ENCODE results near the gene PAQR6. TPM values are rescaled to one million over a fixed set of nuclear protein-coding genes. Genes with fewer than 3 reads are reported as not detected.

Gene PAQR6
- total RNA-seq, 1 experiment from 2014 or later = 7.2 TPM

DNA sequence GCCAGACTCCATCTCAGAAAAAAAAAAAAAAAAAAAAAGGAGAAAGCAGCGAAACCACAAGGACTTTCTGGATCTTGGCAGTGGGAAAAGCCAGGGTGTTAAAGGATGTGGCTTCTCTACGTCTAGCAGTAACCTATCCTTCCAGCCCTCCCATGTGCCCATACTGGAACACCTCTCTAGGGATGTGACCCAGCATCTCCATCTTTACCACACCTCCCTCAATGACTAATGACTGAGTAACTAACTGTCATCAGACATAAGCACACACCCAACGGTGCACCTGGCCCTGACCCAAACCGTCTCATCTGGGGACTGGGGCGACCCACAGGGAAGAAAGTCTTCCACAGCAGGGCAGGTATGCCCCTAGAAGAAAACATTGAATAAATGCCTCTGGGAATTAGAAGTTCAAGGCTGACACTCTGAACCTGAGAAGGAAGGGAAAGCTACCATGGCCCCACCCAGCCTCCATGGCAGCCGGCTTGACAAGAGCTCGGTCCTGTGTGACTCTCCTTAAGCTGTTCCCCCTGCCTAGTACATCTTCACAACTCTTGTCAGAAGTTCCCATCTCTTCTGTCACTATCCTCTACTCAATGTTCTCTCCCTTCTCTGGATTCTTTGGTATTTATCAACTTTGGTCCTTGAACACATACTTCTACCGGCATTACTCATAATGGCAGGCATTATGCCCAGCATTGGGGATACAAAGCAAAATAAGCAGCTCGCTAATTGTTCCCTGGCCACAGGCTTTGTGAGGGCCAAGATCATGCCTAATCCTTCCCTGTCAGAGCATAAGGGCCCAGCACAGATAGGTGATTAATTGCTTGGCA, 14.8 kb upstream of the PAQR6 start:
- no peak for TF ChIP-seq EZH2 (IDR thresholded peaks at IDR 0.05; ENCODE audit: low read length, unreplicated experiment)
- TF ChIP-seq, protein P1, sequence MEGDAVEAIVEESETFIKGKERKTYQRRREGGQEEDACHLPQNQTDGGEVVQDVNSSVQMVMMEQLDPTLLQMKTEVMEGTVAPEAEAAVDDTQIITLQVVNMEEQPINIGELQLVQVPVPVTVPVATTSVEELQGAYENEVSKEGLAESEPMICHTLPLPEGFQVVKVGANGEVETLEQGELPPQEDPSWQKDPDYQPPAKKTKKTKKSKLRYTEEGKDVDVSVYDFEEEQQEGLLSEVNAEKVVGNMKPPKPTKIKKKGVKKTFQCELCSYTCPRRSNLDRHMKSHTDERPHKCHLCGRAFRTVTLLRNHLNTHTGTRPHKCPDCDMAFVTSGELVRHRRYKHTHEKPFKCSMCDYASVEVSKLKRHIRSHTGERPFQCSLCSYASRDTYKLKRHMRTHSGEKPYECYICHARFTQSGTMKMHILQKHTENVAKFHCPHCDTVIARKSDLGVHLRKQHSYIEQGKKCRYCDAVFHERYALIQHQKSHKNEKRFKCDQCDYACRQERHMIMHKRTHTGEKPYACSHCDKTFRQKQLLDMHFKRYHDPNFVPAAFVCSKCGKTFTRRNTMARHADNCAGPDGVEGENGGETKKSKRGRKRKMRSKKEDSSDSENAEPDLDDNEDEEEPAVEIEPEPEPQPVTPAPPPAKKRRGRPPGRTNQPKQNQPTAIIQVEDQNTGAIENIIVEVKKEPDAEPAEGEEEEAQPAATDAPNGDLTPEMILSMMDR (conservative IDR thresholded peaks at IDR 0.05; ENCODE audit: low read depth, low read length) = no peak
- no peak for TF ChIP-seq EZH2phosphoT487 (IDR thresholded peaks at IDR 0.05; ENCODE audit: borderline replicate concordance, low read length)
- H3F3A ChIP-seq (ENCODE audit: low read length, unreplicated experiment) = peaks cover 12% of the 10 kb centered on the region
- ATAC-seq (peak; percentile 85), DNase-seq (peak; percentile 98)
- peak overlapping the region; percentile 16; the same call in 1 of the 2 replicates for H3K4me3 ChIP-seq (ENCODE audit: low read length)
- H2AFZ ChIP-seq (ENCODE audit: low read length) = no peak overlapping the region
- CTCF ChIA-PET = no interaction called here
- H3K9ac ChIP-seq (ENCODE audit: low read length) = peak overlapping the region; percentile 39
- no peaks in the 10 kb centered on the region for H3K9me2 ChIP-seq (replicated peaks; ENCODE audit: low read length)
- no TSS peak for BruUV-seq (replicated peaks)
- H3K36me3 ChIP-seq (ENCODE audit: low read depth, low read length) = peaks cover 77% of the 10 kb centered on the region
- H3K27ac ChIP-seq (ENCODE audit: low read length) = peak overlapping the region; percentile 91
- 0 out of 2 replicates have a peak, but pooled peaks cover 4% of the 10 kb centered on the region for H4K20me1 ChIP-seq (ENCODE audit: low read length)
- peak overlapping the region; percentile 74 for H3K4me2 ChIP-seq (ENCODE audit: low read length)
- POLR2A ChIA-PET (ENCODE audit: unreplicated experiment) = interaction anchor here (1.0 kb wide), 1 partner anchor 20 kb away, joined by 3 read pairs; the partner anchor contains the start of gene SMG5
- peaks cover 3% of the 10 kb centered on the region; the same call in 1 of the 2 replicates for H3K79me2 ChIP-seq (ENCODE audit: low read length)
- peaks cover 25% of the 10 kb centered on the region for H3K4me1 ChIP-seq (ENCODE audit: insufficient read depth, low read length)
- intact Hi-C loops (cut with micrococcal nuclease) = loop anchor here (1.0 kb wide), 1 partner anchor 20 kb away; the partner anchor contains the start of gene SMG5
- H3K27me3 ChIP-seq (ENCODE audit: low read length) = no peaks in the 10 kb centered on the region
- H3K9me3 ChIP-seq (ENCODE audit: low read length) = no peaks in the 10 kb centered on the region

DNA sequence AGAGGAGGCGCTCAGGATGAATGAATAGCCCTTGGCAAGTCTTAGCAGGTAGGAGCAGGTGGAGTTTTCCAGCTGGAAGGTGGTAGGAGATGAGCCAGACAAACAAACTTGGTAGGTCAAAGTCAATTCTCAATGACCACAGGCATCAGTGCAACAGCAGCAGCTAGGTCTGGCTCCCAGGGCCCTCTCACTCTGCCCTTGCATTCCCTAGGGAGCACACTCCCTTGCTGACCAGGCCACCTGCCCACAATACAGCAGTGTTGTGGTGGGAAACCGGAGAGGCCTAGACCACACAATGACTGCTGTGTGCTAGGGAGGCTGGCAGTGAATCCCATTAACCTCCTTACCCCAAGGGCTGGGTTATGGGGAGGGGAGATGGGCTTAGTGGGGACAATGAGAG, 13.0 kb upstream of the PAQR6 start:
- no peak for DNase-seq
- Histone ChIP-seq H3K27me3 (ENCODE audit: low read length) (no peaks in the 10 kb centered on the region), H3K27ac (ENCODE audit: low read length) (no peak overlapping the region), H3K4me2 (ENCODE audit: low read length) (no peak overlapping the region), H3K4me1 (ENCODE audit: insufficient read depth, low read length) (peaks cover 25% of the 10 kb centered on the region), H3K79me2 (ENCODE audit: low read length) (peaks cover 3% of the 10 kb centered on the region; the same call in 1 of the 2 replicates), H3K9ac (ENCODE audit: low read length) (no peak overlapping the region), H3K9me2 (replicated peaks; ENCODE audit: low read length) (no peaks in the 10 kb centered on the region), H2AFZ (ENCODE audit: low read length) (no peak overlapping the region), H3K9me3 (ENCODE audit: low read length) (no peaks in the 10 kb centered on the region), H3K4me3 (ENCODE audit: low read length) (no peak overlapping the region), H4K20me1 (ENCODE audit: low read length) (0 out of 2 replicates have a peak, but pooled peaks cover 4% of the 10 kb centered on the region), H3K36me3 (ENCODE audit: low read depth, low read length) (peaks cover 74% of the 10 kb centered on the region), H3F3A (ENCODE audit: low read length, unreplicated experiment) (peaks cover 9% of the 10 kb centered on the region)
- ChIA-PET POLR2A (ENCODE audit: unreplicated experiment) (no interaction called here), CTCF (no interaction called here)
- no peak for ATAC-seq
- BruUV-seq (replicated peaks) = no TSS peak
- intact Hi-C loops (cut with micrococcal nuclease) = no loop called here
- TF ChIP-seq EZH2phosphoT487 (IDR thresholded peaks at IDR 0.05; ENCODE audit: borderline replicate concordance, low read length) = no peak
- no peak for TF ChIP-seq EZH2 (IDR thresholded peaks at IDR 0.05; ENCODE audit: low read length, unreplicated experiment)

DNA sequence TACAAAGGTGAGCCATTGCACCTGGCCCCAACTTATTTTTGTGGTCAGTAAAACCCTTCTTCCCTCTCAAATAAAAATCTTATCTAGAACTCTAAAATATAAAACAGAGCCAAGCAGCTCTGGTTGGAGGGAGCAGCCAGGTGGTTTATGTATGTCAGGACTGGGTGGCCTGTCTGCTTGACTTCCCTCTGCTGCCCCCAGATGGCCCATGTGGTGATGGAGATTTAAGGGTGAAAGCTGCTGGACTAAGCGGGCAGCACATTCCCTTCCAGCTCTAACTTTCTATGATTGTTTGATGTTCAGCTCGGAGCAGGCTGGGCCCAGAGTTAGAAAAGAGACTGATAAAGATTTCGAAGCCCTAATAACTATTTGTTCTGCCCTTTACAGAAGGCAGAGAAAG, 11.9 kb upstream of the PAQR6 start:
- no peak overlapping the region for H3K27ac ChIP-seq (ENCODE audit: low read length)
- ChIA-PET CTCF (no interaction called here), POLR2A (ENCODE audit: unreplicated experiment) (no interaction called here)
- ATAC-seq (no peak), DNase-seq (no peak)
- peaks cover 3% of the 10 kb centered on the region; the same call in 1 of the 2 replicates for H3K79me2 ChIP-seq (ENCODE audit: low read length)
- no peaks in the 10 kb centered on the region for H3K9me3 ChIP-seq (ENCODE audit: low read length)
- intact Hi-C loops (cut with micrococcal nuclease) = no loop called here
- BruUV-seq (replicated peaks) = no TSS peak
- no peak overlapping the region for H3K9ac ChIP-seq (ENCODE audit: low read length)
- no peaks in the 10 kb centered on the region for H3K27me3 ChIP-seq (ENCODE audit: low read length)
- 0 out of 2 replicates have a peak, but pooled peaks cover 4% of the 10 kb centered on the region for H4K20me1 ChIP-seq (ENCODE audit: low read length)
- H3K4me1 ChIP-seq (ENCODE audit: insufficient read depth, low read length) = peaks cover 25% of the 10 kb centered on the region
- H3F3A ChIP-seq (ENCODE audit: low read length, unreplicated experiment) = peaks cover 9% of the 10 kb centered on the region
- H3K4me3 ChIP-seq (ENCODE audit: low read length) = no peak overlapping the region
- peaks cover 68% of the 10 kb centered on the region for H3K36me3 ChIP-seq (ENCODE audit: low read depth, low read length)
- TF ChIP-seq EZH2phosphoT487 (IDR thresholded peaks at IDR 0.05; ENCODE audit: borderline replicate concordance, low read length) = no peak
- TF ChIP-seq, protein P1 (conservative IDR thresholded peaks at IDR 0.05; ENCODE audit: low read depth, low read length) = peak; percentile 40; the same call in 1 of the 2 replicates
- no peak overlapping the region for H3K4me2 ChIP-seq (ENCODE audit: low read length)
- H2AFZ ChIP-seq (ENCODE audit: low read length) = no peak overlapping the region
- H3K9me2 ChIP-seq (replicated peaks; ENCODE audit: low read length) = no peaks in the 10 kb centered on the region

Data from PC-3 (cell line).